ENCODE measurements around the gene OR51I1. TPM values are rescaled to one million over a fixed set of nuclear protein-coding genes. Genes with fewer than 3 reads are reported as not detected.

OR51I1 gene
- total RNA-seq, 1 donor, result under 0.01 TPM

Other genes starting within 250 kb of the OR51I1 start
- not detected in 2 replicates for gene OR51V1, start 240.8 kb downstream of the OR51I1 start, total RNA-seq
- not detected in 2 replicates for gene HBB, start 214.4 kb downstream of the OR51I1 start, total RNA-seq
- 0.32 and 0.43 TPM in 2 replicates for gene HBD, start 207.0 kb downstream of the OR51I1 start, total RNA-seq
- not detected in 2 replicates for gene HBG1, start 191.7 kb downstream of the OR51I1 start, total RNA-seq
- not detected in 2 replicates for gene HBG2, start 186.7 kb downstream of the OR51I1 start, total RNA-seq
- gene HBE1, start 171.6 kb downstream of the OR51I1 start, total RNA-seq, result 0.97 and 1.7 TPM in 2 replicates
- 0.43 TPM in 1 of 2 replicates, not detected in the other for gene OR51B4, start 139.6 kb downstream of the OR51I1 start, total RNA-seq
- not detected in 2 replicates for gene OR51B2, start 117.2 kb downstream of the OR51I1 start, total RNA-seq
- 0.32 and 0.43 TPM in 2 replicates for gene OR51B5, start 98.0 kb downstream of the OR51I1 start, total RNA-seq
- not detected in 2 replicates for gene OR51B6, start 90.0 kb downstream of the OR51I1 start, total RNA-seq
- under 0.01 TPM in 1 of 2 replicates, not detected in the other for gene OR51M1, start 57.7 kb downstream of the OR51I1 start, total RNA-seq
- not detected in 2 replicates for gene OR51Q1, start 19.4 kb downstream of the OR51I1 start, total RNA-seq
- not detected in 2 replicates for gene OR51I2, start 7.8 kb upstream of the OR51I1 start, total RNA-seq
- not detected in 2 replicates for gene OR52D1, start 47.2 kb upstream of the OR51I1 start, total RNA-seq
- gene UBQLN3, start 68.4 kb upstream of the OR51I1 start, total RNA-seq, result 0.43 TPM in 1 of 2 replicates, not detected in the other
- gene UBQLNL, start 75.2 kb upstream of the OR51I1 start, total RNA-seq, result under 0.01 TPM in 2 replicates
- gene OR52H1, start 107.0 kb upstream of the OR51I1 start, total RNA-seq, result 0.32 and 0.86 TPM in 2 replicates
- gene OR52B6, start 139.4 kb upstream of the OR51I1 start, total RNA-seq, result not detected in 2 replicates
- 6.1 and 6.5 TPM in 2 replicates for gene TRIM6, start 155.1 kb upstream of the OR51I1 start, total RNA-seq
- gene TRIM34, start 183.5 kb upstream of the OR51I1 start, total RNA-seq, result 7.1 and 10.4 TPM in 2 replicates
- gene TRIM5, start 243.6 kb upstream of the OR51I1 start, total RNA-seq, result 31.2 and 65.2 TPM in 2 replicates
- 70.9 and 104 TPM in 2 replicates for gene TRIM22, start 248.3 kb upstream of the OR51I1 start, total RNA-seq